PC-9 (cell line): ENCODE results near the gene OSGIN1. TPM values are rescaled to one million over a fixed set of nuclear protein-coding genes. Genes with fewer than 3 reads are reported as not detected.

ENCODE experiments used
- BruUV-seq: library from RNA; stranded (reverse); fragments of 400-500 nt; replicated peaks from 2 replicates; lab custom pipeline; 2021; lab: Mats Ljungman, UMichigan
- CTCF ChIA-PET: fragments of 300-600 bp; sonication (Branson Sonifier 250); formaldehyde crosslinking; loops from one replicate; lab custom pipeline; 2022; ENCODE audit warnings: antibody characterized with exemption; lab: Charles Lee
- POLR2A ChIA-PET: fragments of 300-600 bp; sonication (Branson Sonifier 250); formaldehyde crosslinking; loops from one replicate; lab custom pipeline; 2022; ENCODE audit warnings: antibody characterized with exemption; ENCODE audit not compliant: unreplicated experiment; lab: Charles Lee
- DNase-seq, 2 experiments: peaks; one replicate each; pipeline versions ENCODE4 v3.0.0 to v3.0.0-alpha.2; 2015 to 2022; ENCODE audit warnings: mixed read lengths in 1 of 2
- H2AFZ ChIP-seq: fragments of 200-600 bp; sonication (generic); 2 replicates; pipeline ENCODE4 v1.8.1; 2017; ENCODE audit warnings: antibody characterized with exemption
- H3F3A ChIP-seq: fragments of 200-600 bp; sonication (generic); 2 replicates; pipeline ENCODE4 v1.8.1; 2017; ENCODE audit warnings: antibody characterized with exemption, mild to moderate bottlenecking, low read depth; ENCODE audit not compliant: insufficient read depth
- H3K27ac ChIP-seq: fragments of 200-600 bp; sonication (generic); 2 replicates; pipeline ENCODE4 v1.6.1; 2016; ENCODE audit warnings: mixed run types
- H3K27me3 ChIP-seq: fragments of 200-600 bp; sonication (generic); 2 replicates; pipeline ENCODE4 v1.6.1; 2016; ENCODE audit warnings: low read depth, mixed run types; ENCODE audit not compliant: insufficient read depth
- H3K36me3 ChIP-seq: fragments of 200-600 bp; sonication (generic); 2 replicates; pipeline ENCODE4 v1.6.1; 2016; ENCODE audit warnings: low read depth, mixed run types
- H3K4me1 ChIP-seq: fragments of 200-600 bp; sonication (generic); replicated peaks from 2 replicates; pipeline ENCODE4 v1.6.1; 2016; ENCODE audit warnings: mixed run types; ENCODE audit not compliant: insufficient read depth
- H3K4me2 ChIP-seq: fragments of 200-600 bp; sonication (generic); 2 replicates; pipeline ENCODE4 v1.6.1; 2017; ENCODE audit warnings: mixed run types
- H3K4me3 ChIP-seq: fragments of 200-600 bp; sonication (generic); 2 replicates; pipeline ENCODE4 v1.6.1; 2016; ENCODE audit warnings: mixed run types
- H3K79me2 ChIP-seq: fragments of 200-600 bp; sonication (generic); 2 replicates; pipeline ENCODE4 v1.6.1; 2017; ENCODE audit warnings: low read depth, mixed run types
- H3K9me2 ChIP-seq: fragments of 200-600 bp; sonication (generic); 2 replicates; pipeline ENCODE4 v1.8.1; 2017; ENCODE audit warnings: mild to moderate bottlenecking; ENCODE audit not compliant: insufficient read depth
- H3K9me3 ChIP-seq: fragments of 200-600 bp; sonication (generic); 2 replicates; pipeline ENCODE4 v1.8.1; 2016; ENCODE audit warnings: low read depth; ENCODE audit not compliant: insufficient read depth
- H4K20me1 ChIP-seq: fragments of 200-600 bp; sonication (generic); 2 replicates; pipeline ENCODE4 v1.8.1; 2017; ENCODE audit not compliant: insufficient read depth
- CTCF ChIP-seq: fragments of 200-600 bp; sonication (generic); conservative IDR thresholded peaks from 2 replicates; pipeline ENCODE4 v1.6.1; 2017; ENCODE audit warnings: mixed run types, antibody characterized with exemption, mild to moderate bottlenecking, moderate library complexity
- EZH2 ChIP-seq: fragments of 200-600 bp; sonication (generic); IDR thresholded peaks from 2 replicates; pipeline ENCODE4 v1.8.0; 2017; ENCODE audit warnings: antibody characterized with exemption, low read depth
- intact Hi-C: fragments of 100-400 bp; cut with micrococcal nuclease; formaldehyde crosslinking; loops from one replicate; pipeline ENCODE4 v1.10.0; 2022; ENCODE audit not compliant: unreplicated experiment
- total RNA-seq: library from RNA; stranded (reverse); gene quantifications from 2 replicates; pipeline ENCODE4 v1.2.3, GENCODE V29; 2021

OSGIN1 gene
- total RNA-seq, 1 experiment from 2014 or later: 44.8 TPM

- Histone ChIP-seq H3F3A (no peaks in the 10 kb centered on the region; the same call in 1 of the 2 replicates), H3K9me2 (no peaks in the 10 kb centered on the region), H3K36me3 (no peaks in the 10 kb centered on the region), H3K27ac (no peak overlapping the region), H3K79me2 (no peaks in the 10 kb centered on the region), H3K4me3 (no peak overlapping the region), H3K4me2 (no peak overlapping the region), H3K9me3 (no peaks in the 10 kb centered on the region), H4K20me1 (no peaks in the 10 kb centered on the region), H3K4me1 (no peaks in the 10 kb centered on the region), H2AFZ (no peak overlapping the region), H3K27me3 (no peaks in the 10 kb centered on the region)
- TF ChIP-seq EZH2: no peak
- no peak for TF ChIP-seq CTCF
- intact Hi-C loops: no loop called here
- no TSS peak for BruUV-seq
- no peak for DNase-seq
- ChIA-PET CTCF (interaction anchor here (0.5 kb wide), 1 partner anchor 157 kb away, joined by 5 read pairs; no protein-coding TSS in a partner anchor), POLR2A (no interaction called here)
Observed at GRCh38 chr16:83935005-83935857, 17.8 kb upstream of the OSGIN1 start.

GRCh38 chr16:83935858-83936255 lies 17.2 kb upstream of the OSGIN1 start:
- intact Hi-C loops: no loop called here

GRCh38 chr16:83936581-83937165 lies 16.4 kb upstream of the OSGIN1 start:
- CTCF ChIA-PET: no interaction called here

More at GRCh38 chr16:83935858-83936255, 17.2 kb upstream of the OSGIN1 start:
- ChIA-PET POLR2A (no interaction called here), CTCF (interaction anchor here (0.5 kb wide), 1 partner anchor 156 kb away, joined by 5 read pairs; no protein-coding TSS in a partner anchor)
- TF ChIP-seq CTCF (no peak), EZH2 (no peak)
- H3K79me2 ChIP-seq: no peaks in the 10 kb centered on the region
- H3K4me2 ChIP-seq: no peak overlapping the region
- H3K4me1 ChIP-seq: no peaks in the 10 kb centered on the region
- H3K9me3 ChIP-seq: no peaks in the 10 kb centered on the region
- H3K27ac ChIP-seq: no peak overlapping the region
- H2AFZ ChIP-seq: no peak overlapping the region
- H3K27me3 ChIP-seq: no peaks in the 10 kb centered on the region
- DNase-seq: no peak
- no TSS peak for BruUV-seq
- H4K20me1 ChIP-seq: no peaks in the 10 kb centered on the region
- no peaks in the 10 kb centered on the region for H3K36me3 ChIP-seq
- H3F3A ChIP-seq: no peaks in the 10 kb centered on the region; the same call in 1 of the 2 replicates
- no peaks in the 10 kb centered on the region for H3K9me2 ChIP-seq
- no peak overlapping the region for H3K4me3 ChIP-seq

More at GRCh38 chr16:83936581-83937165, 16.4 kb upstream of the OSGIN1 start:
- intact Hi-C loops: no loop called here
- H3F3A ChIP-seq: no peaks in the 10 kb centered on the region; the same call in 1 of the 2 replicates
- no peak overlapping the region for H2AFZ ChIP-seq
- BruUV-seq: no TSS peak
- DNase-seq: no peak
- H3K9me3 ChIP-seq: no peaks in the 10 kb centered on the region
- H3K4me2 ChIP-seq: no peak overlapping the region
- no peaks in the 10 kb centered on the region for H3K79me2 ChIP-seq
- no peak overlapping the region for H3K4me3 ChIP-seq
- no peaks in the 10 kb centered on the region for H3K9me2 ChIP-seq
- POLR2A ChIA-PET: no interaction called here
- H3K36me3 ChIP-seq: no peaks in the 10 kb centered on the region
- no peaks in the 10 kb centered on the region for H4K20me1 ChIP-seq
- H3K27ac ChIP-seq: no peak overlapping the region
- no peaks in the 10 kb centered on the region for H3K27me3 ChIP-seq
- TF ChIP-seq EZH2 (no peak), CTCF (no peak)
- H3K4me1 ChIP-seq: no peaks in the 10 kb centered on the region
